Activated CD8-positive, alpha-beta memory T cell treated with anti-CD3 and anti-CD28 coated beads, Interleukin-2, amount 10 ng/mL, durations not matched to agents 7 days and 5 days (primary cell): ENCODE data around the gene PDZRN3. TPM values are rescaled to one million over a fixed set of nuclear protein-coding genes. Genes with fewer than 3 reads are reported as not detected.

Experiments
- ATAC-seq: fragments of 150-1000 bp; cut with Tn5 transposase; one replicate; pipeline ENCODE4 v1.10.0; 2021; ENCODE audit warnings: moderate library complexity
- CTCF ChIA-PET: fragments of 350-600 bp; sonication (Branson Sonifier 250); formaldehyde crosslinking; loops from one replicate; lab custom pipeline; 2021; ENCODE audit warnings: antibody characterized with exemption; lab: Charles Lee
- DNase-seq: peaks from one replicate; pipeline ENCODE4 v3.0.0-alpha.2; 2020
- H3K27ac Mint-ChIP-seq: one replicate; pipeline ENCODE4 v1.8.0; 2021; ENCODE audit warnings: mild to moderate bottlenecking, mixed read lengths
- H3K27me3 Mint-ChIP-seq: one replicate; pipeline ENCODE4 v1.8.0; 2021; ENCODE audit warnings: mixed read lengths
- H3K36me3 Mint-ChIP-seq: one replicate; pipeline ENCODE4 v1.8.0; 2021; ENCODE audit warnings: mild to moderate bottlenecking, mixed read lengths
- H3K4me1 Mint-ChIP-seq: one replicate; pipeline ENCODE4 v1.8.0; 2021; ENCODE audit warnings: mixed read lengths
- H3K4me3 Mint-ChIP-seq: one replicate; pipeline ENCODE4 v1.8.0; 2021; ENCODE audit warnings: mild to moderate bottlenecking, moderate library complexity, mixed read lengths
- H3K9me3 Mint-ChIP-seq: one replicate; pipeline ENCODE4 v1.8.0; 2022; ENCODE audit warnings: low read depth, mixed read lengths
- total RNA-seq, 2 experiments: library from RNA; stranded (reverse); gene quantifications; one replicate each; pipeline ENCODE4 v1.2.3, GENCODE V29; 2021

Gene PDZRN3
- total RNA-seq, 2 experiments from 2014 or later, result not detected

- no peak overlapping the region for H3K27ac Mint-ChIP-seq
- CTCF ChIA-PET, result no interaction called here
- H3K4me1 Mint-ChIP-seq, result no peaks in the 10 kb centered on the region
- no peaks in the 10 kb centered on the region for H3K36me3 Mint-ChIP-seq
- no peak for ATAC-seq
- H3K9me3 Mint-ChIP-seq, result no peaks in the 10 kb centered on the region
- H3K4me3 Mint-ChIP-seq, result no peak overlapping the region
- no peak for DNase-seq
- H3K27me3 Mint-ChIP-seq, result no peaks in the 10 kb centered on the region
These were observed 178.2 kb downstream of the PDZRN3 start for GRCh38 chr3:73446467-73447110.

GRCh38 chr3:73442886-73443285 is 181.9 kb downstream of the PDZRN3 start:
- H3K4me1 Mint-ChIP-seq, result no peaks in the 10 kb centered on the region

GRCh38 chr3:73442152-73442551 is 182.6 kb downstream of the PDZRN3 start:
- H3K27me3 Mint-ChIP-seq, result no peaks in the 10 kb centered on the region
- CTCF ChIA-PET, result no interaction called here

More at GRCh38 chr3:73442886-73443285, 181.9 kb downstream of the PDZRN3 start:
- H3K36me3 Mint-ChIP-seq, result no peaks in the 10 kb centered on the region
- H3K9me3 Mint-ChIP-seq, result no peaks in the 10 kb centered on the region
- no peak for ATAC-seq
- H3K4me3 Mint-ChIP-seq, result no peak overlapping the region
- no peak for DNase-seq
- H3K27ac Mint-ChIP-seq, result no peak overlapping the region
- CTCF ChIA-PET, result interaction anchor here (1.2 kb wide), 1 partner anchor 11 kb away, joined by 3 read pairs; no protein-coding TSS in a partner anchor
- H3K27me3 Mint-ChIP-seq, result no peaks in the 10 kb centered on the region

GRCh38 chr3:73437828-73438227 is 186.9 kb downstream of the PDZRN3 start:
- ATAC-seq, result no peak
- no peaks in the 10 kb centered on the region for H3K36me3 Mint-ChIP-seq
- H3K9me3 Mint-ChIP-seq, result no peaks in the 10 kb centered on the region
- H3K27ac Mint-ChIP-seq, result no peak overlapping the region
- no peak overlapping the region for H3K4me3 Mint-ChIP-seq
- H3K27me3 Mint-ChIP-seq, result peaks cover 5% of the 10 kb centered on the region
- H3K4me1 Mint-ChIP-seq, result no peaks in the 10 kb centered on the region
- CTCF ChIA-PET, result no interaction called here
- DNase-seq, result no peak

More at GRCh38 chr3:73442152-73442551, 182.6 kb downstream of the PDZRN3 start:
- Mint-ChIP-seq H3K4me1 (no peaks in the 10 kb centered on the region), H3K9me3 (no peaks in the 10 kb centered on the region), H3K36me3 (no peaks in the 10 kb centered on the region), H3K4me3 (no peak overlapping the region), H3K27ac (no peak overlapping the region)
- ATAC-seq (no peak), DNase-seq (no peak)

- Mint-ChIP-seq H3K36me3 (no peaks in the 10 kb centered on the region), H3K27me3 (peaks cover 5% of the 10 kb centered on the region), H3K4me1 (no peaks in the 10 kb centered on the region), H3K4me3 (no peak overlapping the region), H3K27ac (no peak overlapping the region), H3K9me3 (no peaks in the 10 kb centered on the region)
- no peak for ATAC-seq
- DNase-seq, result no peak
- CTCF ChIA-PET, result interaction anchor here (1.1 kb wide), 1 partner anchor 15 kb away, joined by 3 read pairs; no protein-coding TSS in a partner anchor
These were observed 189.7 kb downstream of the PDZRN3 start for GRCh38 chr3:73435055-73435454.

- CTCF ChIA-PET, result interaction anchor here (0.6 to 1.1 kb wide), 2 partner anchors 14 to 332 kb away, joined by 3 read pairs; no protein-coding TSS in a partner anchor
- Mint-ChIP-seq H3K36me3 (no peaks in the 10 kb centered on the region), H3K27me3 (peaks cover 5% of the 10 kb centered on the region), H3K4me1 (no peaks in the 10 kb centered on the region), H3K4me3 (no peak overlapping the region), H3K9me3 (no peaks in the 10 kb centered on the region), H3K27ac (no peak overlapping the region)
- DNase-seq, result no peak
- ATAC-seq, result no peak
These were observed 191.1 kb downstream of the PDZRN3 start for GRCh38 chr3:73433687-73434086.

- Mint-ChIP-seq H3K4me1 (no peaks in the 10 kb centered on the region), H3K36me3 (no peaks in the 10 kb centered on the region), H3K27me3 (peaks cover 5% of the 10 kb centered on the region), H3K27ac (no peak overlapping the region), H3K9me3 (no peaks in the 10 kb centered on the region), H3K4me3 (no peak overlapping the region)
- DNase-seq (no peak), ATAC-seq (no peak)
- CTCF ChIA-PET, result interaction anchor here (1.0 kb wide), 1 partner anchor 651 kb away, joined by 3 read pairs; no protein-coding TSS in a partner anchor
These were observed 191.7 kb downstream of the PDZRN3 start for GRCh38 chr3:73433079-73433478.

- DNase-seq (no peak), ATAC-seq (no peak)
- peaks cover 5% of the 10 kb centered on the region for H3K27me3 Mint-ChIP-seq
- no peaks in the 10 kb centered on the region for H3K9me3 Mint-ChIP-seq
- no peak overlapping the region for H3K4me3 Mint-ChIP-seq
- CTCF ChIA-PET, result interaction anchor here (1.0 kb wide), 2 partner anchors 11 to 650 kb away, joined by 3 read pairs; no protein-coding TSS in a partner anchor
- H3K27ac Mint-ChIP-seq, result no peak overlapping the region
- H3K36me3 Mint-ChIP-seq, result no peaks in the 10 kb centered on the region
- H3K4me1 Mint-ChIP-seq, result no peaks in the 10 kb centered on the region
These were observed 192.1 kb downstream of the PDZRN3 start for GRCh38 chr3:73432706-73433032.

GRCh38 chr3:73432023-73432705 is 192.6 kb downstream of the PDZRN3 start:
- CTCF ChIA-PET, result interaction anchor here (1.0 to 1.3 kb wide), 3 partner anchors 11 to 650 kb away, joined by 3 read pairs; no protein-coding TSS in a partner anchor

GRCh38 chr3:73431183-73431900 is 193.4 kb downstream of the PDZRN3 start:
- H3K27me3 Mint-ChIP-seq, result peaks cover 5% of the 10 kb centered on the region

More at GRCh38 chr3:73432023-73432705, 192.6 kb downstream of the PDZRN3 start:
- Mint-ChIP-seq H3K36me3 (no peaks in the 10 kb centered on the region), H3K9me3 (no peaks in the 10 kb centered on the region), H3K27ac (no peak overlapping the region), H3K27me3 (peaks cover 5% of the 10 kb centered on the region), H3K4me1 (no peaks in the 10 kb centered on the region), H3K4me3 (no peak overlapping the region)
- DNase-seq (no peak), ATAC-seq (no peak)

GRCh38 chr3:73427048-73427706 is 197.6 kb downstream of the PDZRN3 start:
- no peaks in the 10 kb centered on the region for H3K27me3 Mint-ChIP-seq
- no peak for ATAC-seq
- no peak overlapping the region for H3K27ac Mint-ChIP-seq
- no peak overlapping the region for H3K4me3 Mint-ChIP-seq
- no peaks in the 10 kb centered on the region for H3K36me3 Mint-ChIP-seq
- no peaks in the 10 kb centered on the region for H3K4me1 Mint-ChIP-seq
- DNase-seq, result no peak
- no peaks in the 10 kb centered on the region for H3K9me3 Mint-ChIP-seq
- CTCF ChIA-PET, result no interaction called here

More at GRCh38 chr3:73431183-73431900, 193.4 kb downstream of the PDZRN3 start:
- H3K4me1 Mint-ChIP-seq, result no peaks in the 10 kb centered on the region
- DNase-seq (no peak), ATAC-seq (no peak)
- H3K27ac Mint-ChIP-seq, result no peak overlapping the region
- H3K4me3 Mint-ChIP-seq, result no peak overlapping the region
- no peaks in the 10 kb centered on the region for H3K36me3 Mint-ChIP-seq
- no peaks in the 10 kb centered on the region for H3K9me3 Mint-ChIP-seq
- CTCF ChIA-PET, result interaction anchor here (1.3 kb wide), 1 partner anchor 330 kb away, joined by 3 read pairs; no protein-coding TSS in a partner anchor

GRCh38 chr3:73426606-73427005 is 198.1 kb downstream of the PDZRN3 start:
- Mint-ChIP-seq H3K9me3 (no peaks in the 10 kb centered on the region), H3K4me1 (no peaks in the 10 kb centered on the region), H3K27ac (no peak overlapping the region), H3K4me3 (no peak overlapping the region), H3K36me3 (no peaks in the 10 kb centered on the region), H3K27me3 (no peaks in the 10 kb centered on the region)
- no peak for ATAC-seq
- DNase-seq, result no peak
- CTCF ChIA-PET, result no interaction called here

- CTCF ChIA-PET, result no interaction called here
- DNase-seq, result no peak
- Mint-ChIP-seq H3K4me3 (no peak overlapping the region), H3K9me3 (no peaks in the 10 kb centered on the region), H3K4me1 (no peaks in the 10 kb centered on the region), H3K27ac (no peak overlapping the region), H3K36me3 (no peaks in the 10 kb centered on the region), H3K27me3 (no peaks in the 10 kb centered on the region)
- ATAC-seq, result no peak
These were observed 201.6 kb downstream of the PDZRN3 start for GRCh38 chr3:73423116-73423515.
